Smooth muscle cell (in vitro differentiated cells): Measurements from ENCODE around the gene DIAPH2. TPM values are rescaled to one million over a fixed set of nuclear protein-coding genes. Genes with fewer than 3 reads are reported as not detected.

Experiments
- DNase-seq: peaks from one replicate; lab custom pipeline; 2025; ENCODE audit not compliant: unreplicated experiment; lab: John Stamatoyannopoulos, UW
- H2AFZ ChIP-seq: fragments of 200-600 bp; sonication (generic); 2 replicates; pipeline ENCODE4 v1.6.0; 2016; ENCODE audit warnings: antibody characterized with exemption, low read depth, mild to moderate bottlenecking
- H3F3A ChIP-seq: fragments of 200-600 bp; sonication (generic); 2 replicates; pipeline ENCODE4 v1.6.0; 2017; ENCODE audit warnings: antibody characterized with exemption, low read depth
- H3K27ac ChIP-seq: fragments of 200-600 bp; sonication (generic); 2 replicates; pipeline ENCODE4 v1.5.1; 2016; ENCODE audit warnings: low read depth, mild to moderate bottlenecking
- H3K27me3 ChIP-seq: fragments of 200-600 bp; sonication (generic); 2 replicates; pipeline ENCODE4 v1.6.1; 2016; ENCODE audit warnings: low read depth, mild to moderate bottlenecking
- H3K36me3 ChIP-seq: fragments of 200-600 bp; sonication (generic); 2 replicates; pipeline ENCODE4 v1.5.1; 2016; ENCODE audit warnings: low read depth
- H3K4me1 ChIP-seq: fragments of 200-600 bp; sonication (generic); 2 replicates; pipeline ENCODE4 v1.5.1; 2016; ENCODE audit warnings: low read depth
- H3K4me2 ChIP-seq: fragments of 200-600 bp; sonication (generic); 2 replicates; pipeline ENCODE4 v1.6.0; 2016; ENCODE audit warnings: mild to moderate bottlenecking
- H3K4me3 ChIP-seq: fragments of 200-600 bp; sonication (generic); 2 replicates; pipeline ENCODE4 v1.5.1; 2016; ENCODE audit warnings: mild to moderate bottlenecking
- H3K79me2 ChIP-seq: fragments of 200-600 bp; sonication (generic); 2 replicates; pipeline ENCODE4 v1.6.0; 2016; ENCODE audit warnings: low read depth, mild to moderate bottlenecking
- H3K9ac ChIP-seq: fragments of 200-600 bp; sonication (generic); 2 replicates; pipeline ENCODE4 v1.6.0; 2016; ENCODE audit warnings: low read depth
- H3K9me3 ChIP-seq: fragments of 200-600 bp; sonication (generic); replicated peaks from 2 replicates; pipeline ENCODE4 v1.5.1; 2016; ENCODE audit warnings: low read depth
- H4K20me1 ChIP-seq: fragments of 200-600 bp; sonication (generic); 2 replicates; pipeline ENCODE4 v1.6.0; 2016; ENCODE audit warnings: low read depth
- CTCF ChIP-seq: fragments of 200-600 bp; sonication (generic); IDR thresholded peaks from 2 replicates; pipeline ENCODE4 v1.5.1; 2017; ENCODE audit warnings: borderline replicate concordance, mild to moderate bottlenecking, antibody characterized with exemption; ENCODE audit not compliant: insufficient read depth, poor library complexity, severe bottlenecking
- WGBS: methylation state at CpG from one replicate; pipeline ENCODE4 v1.1.7; 2016; ENCODE audit warnings: low lambda C conversion rate; 5-methylcytosine and 5-hydroxymethylcytosine counted together
- polyA plus RNA-seq: library from polyadenylated mRNA; unstranded; fragments of >200 nt; fragmentation: Nextera tagmentation; extraction: Ambion mirVana; gene quantifications from 2 replicates; pipeline ENCODE4 v1.2.1, GENCODE V29; 2016
- total RNA-seq: library from RNA; depleted of rRNA; stranded (reverse); fragments of >200 nt; gene quantifications from 2 replicates; pipeline ENCODE4 v1.2.3, GENCODE V29; 2014

The DIAPH2 gene
- total and polyA plus RNA-seq, 2 experiments from 2014 or later = 12.8 to 19.9 TPM

- Histone ChIP-seq H3K4me3 (no peak overlapping the region), H3K4me1 (no peaks in the 10 kb centered on the region), H3K36me3 (no peaks in the 10 kb centered on the region), H3F3A (no peaks in the 10 kb centered on the region), H3K4me2 (no peak overlapping the region), H4K20me1 (no peaks in the 10 kb centered on the region), H3K9ac (no peak overlapping the region), H3K79me2 (no peaks in the 10 kb centered on the region), H3K27me3 (no peaks in the 10 kb centered on the region), H3K9me3 (no peaks in the 10 kb centered on the region), H3K27ac (no peak overlapping the region), H2AFZ (no peak overlapping the region)
- 93% methylated on average over 4 of the region's 4 CpGs for WGBS
- TF ChIP-seq CTCF = no peak
- no peak for DNase-seq
Measured at GRCh38 chrX:96997196-96997595, 312.6 kb downstream of the DIAPH2 start.

- Histone ChIP-seq H3K36me3 (no peaks in the 10 kb centered on the region), H3K4me2 (no peak overlapping the region), H3K27ac (no peak overlapping the region), H3K79me2 (no peaks in the 10 kb centered on the region), H3F3A (no peaks in the 10 kb centered on the region), H3K4me3 (no peak overlapping the region), H3K9ac (no peak overlapping the region), H2AFZ (no peak overlapping the region), H3K9me3 (no peaks in the 10 kb centered on the region), H4K20me1 (no peaks in the 10 kb centered on the region), H3K27me3 (no peaks in the 10 kb centered on the region), H3K4me1 (no peaks in the 10 kb centered on the region)
- no peak for TF ChIP-seq CTCF
- DNase-seq = no peak
Measured at GRCh38 chrX:97000682-97001368, 316.2 kb downstream of the DIAPH2 start.

GRCh38 chrX:97006167-97006566 is 321.5 kb downstream of the DIAPH2 start:
- Histone ChIP-seq H3K79me2 (no peaks in the 10 kb centered on the region), H3F3A (no peaks in the 10 kb centered on the region), H3K9ac (no peak overlapping the region), H3K4me1 (no peaks in the 10 kb centered on the region), H3K9me3 (no peaks in the 10 kb centered on the region), H3K27me3 (no peaks in the 10 kb centered on the region), H3K4me2 (no peak overlapping the region), H2AFZ (no peak overlapping the region), H3K36me3 (no peaks in the 10 kb centered on the region), H3K27ac (no peak overlapping the region), H4K20me1 (peaks cover 7% of the 10 kb centered on the region), H3K4me3 (no peak overlapping the region)
- 98% methylated on average over 3 of the region's 3 CpGs for WGBS
- TF ChIP-seq CTCF = no peak
- DNase-seq = no peak

- no peak overlapping the region for H3K27ac ChIP-seq
- no peak overlapping the region for H3K4me2 ChIP-seq
- H3K36me3 ChIP-seq = no peaks in the 10 kb centered on the region
- no peak for TF ChIP-seq CTCF
- H2AFZ ChIP-seq = no peak overlapping the region
- peaks cover 7% of the 10 kb centered on the region for H4K20me1 ChIP-seq
- no peaks in the 10 kb centered on the region for H3K79me2 ChIP-seq
- no peak overlapping the region for H3K9ac ChIP-seq
- DNase-seq = no peak
- no peaks in the 10 kb centered on the region for H3F3A ChIP-seq
- H3K27me3 ChIP-seq = no peaks in the 10 kb centered on the region
- H3K4me3 ChIP-seq = no peak overlapping the region
- no peaks in the 10 kb centered on the region for H3K9me3 ChIP-seq
- peaks cover 5% of the 10 kb centered on the region for H3K4me1 ChIP-seq
Measured at GRCh38 chrX:97009391-97009790, 324.7 kb downstream of the DIAPH2 start.
